Erythroblast (primary cell): ENCODE results near the gene ZFHX3.

ENCODE experiments used
- GATA1 ChIP-seq: IDR thresholded peaks from 2 replicates; pipeline ENCODE4 v1.6.1; 2011; ENCODE audit warnings: low read depth, mild to moderate bottlenecking, control low read depth, low read length, moderate library complexity
- POLR2A ChIP-seq: IDR thresholded peaks from 2 replicates; pipeline ENCODE4 v1.6.1; 2011; ENCODE audit warnings: mild to moderate bottlenecking, low read length

GRCh38 chr16:73016488-73016830 is 31.5 kb downstream of the ZFHX3 start:
- TF ChIP-seq POLR2A, result no peak
- no peak for TF ChIP-seq GATA1
